Gastrocnemius medialis (tissue), 4 donors: ENCODE data around the gene OSCP1. TPM values are rescaled to one million over a fixed set of nuclear protein-coding genes. Genes with fewer than 3 reads are reported as not detected.

Source experiments
- ATAC-seq, 2 donors: fragments of 150-250 bp; one replicate each; pipeline ENCODE4 v1.9.1; 2016
- DNase-seq, 2 donors: peaks; one replicate each; pipeline ENCODE4 v3.0.0-alpha.2; 2019
- H3K27ac ChIP-seq, 4 donors: fragments of 200-600 bp; sonication (generic); 1 replicate in 1 of 4; 2 replicates in 3 of 4; pipeline ENCODE4 v1.5.1; 2016 to 2018; ENCODE audit warnings: mild to moderate bottlenecking in 2 of 4, moderate library complexity in 1 of 4
- H3K27me3 ChIP-seq, 3 donors: fragments of 200-600 bp; sonication (generic) in 2 of 3; 1 replicate in 1 of 3; 2 replicates in 2 of 3; pipeline versions ENCODE4 v1.5.1 to v1.6.0; 2016 to 2019; ENCODE audit warnings: mild to moderate bottlenecking in 1 of 3, moderate library complexity in 1 of 3
- H3K36me3 ChIP-seq, 2 donors: fragments of 200-600 bp; sonication (generic) in 1 of 2; one replicate each; pipeline ENCODE4 v1.5.1; 2017 to 2018
- H3K4me1 ChIP-seq, 2 donors: fragments of 200-600 bp; sonication (generic) in 1 of 2; one replicate each; pipeline ENCODE4 v1.5.1; 2016 to 2017; ENCODE audit warnings: mild to moderate bottlenecking in 2 of 2
- H3K4me3 ChIP-seq, 4 donors: fragments of 200-600 bp; sonication (generic) in 3 of 4; 1 replicate in 1 of 4; 2 replicates in 3 of 4; pipeline ENCODE4 v1.5.1; 2016 to 2019; ENCODE audit warnings: mild to moderate bottlenecking in 2 of 4
- H3K9me3 ChIP-seq, 3 donors: fragments of 200-600 bp; sonication (generic) in 2 of 3; 1 replicate in 1 of 3; 2 replicates in 2 of 3; pipeline ENCODE4 v1.5.1; 2016 to 2019
- CTCF ChIP-seq, 5 experiments: fragments of 450-650 bp in 3 of 5; fragments of 200-600 bp in 2 of 5; sonication (generic) in 2 of 5; IDR thresholded peaks in 4 of 5; conservative IDR thresholded peaks in 1 of 5; 1 replicate in 4 of 5; 2 replicates in 1 of 5; pipeline ENCODE4 v1.5.1; 2016 to 2019; ENCODE audit warnings: antibody characterized with exemption in 5 of 5, mild to moderate bottlenecking in 3 of 5, moderate library complexity in 3 of 5
- POLR2A ChIP-seq, 2 donors: fragments of 450-650 bp; IDR thresholded peaks; one replicate each; pipeline ENCODE4 v1.6.1; 2017; ENCODE audit warnings: antibody characterized with exemption in 2 of 2, mild to moderate bottlenecking in 2 of 2, moderate library complexity in 2 of 2
- in situ Hi-C, 4 donors: fragments of 200-750 bp; cut with MboI; loops; one replicate each; pipeline versions ENCODE4 v1.15.0 to v1.8.0; 2017; ENCODE audit warnings: low sequenced_read_pairs in 4 of 4
- intact Hi-C: fragments of 100-400 bp; cut with DNase I; formaldehyde crosslinking; loops from one replicate; pipeline ENCODE4 v1.15.1; 2023; ENCODE audit warnings: low total_unique reads
- total RNA-seq, 4 donors: library from RNA; depleted of rRNA; stranded (reverse); fragments of >200 nt; gene quantifications; one replicate each; pipeline versions ENCODE4 v1.1.0 to v1.2.3, GENCODE V29; 2016

OSCP1 gene
- total RNA-seq, 4 donors from 2014 or later = 3.3 to 6.7 (median 4.7) TPM

GRCh38 chr1:36397378-36398230, 52.6 kb downstream of the OSCP1 start, which contains the start of gene LSM10:
LSM10 (minus strand) TSS chr1:36397908; CDS start chr1:36394129, 3,779 bp downstream.
- peaks cover 0 to 17% of the 10 kb centered on the region in 2 donors for H3K36me3 ChIP-seq
- peak; percentile 91 for DNase-seq
- intact Hi-C loops (loop anchor here (1.0 kb wide), 1 partner anchor 11 kb away; no protein-coding TSS in a partner anchor), in situ Hi-C loops (no loop called here)
- peak; percentile 95 for ATAC-seq
- peaks cover 14 to 26% of the 10 kb centered on the region in 2 donors for H3K4me1 ChIP-seq
- TF ChIP-seq CTCF (IDR thresholded peaks at IDR 0.05 in 4 of 5, conservative IDR thresholded peaks at IDR 0.05 in 1 of 5) = no peak
- TF ChIP-seq POLR2A (IDR thresholded peaks at IDR 0.05) = peak; percentile 97 to 98
- H3K9me3 ChIP-seq = no peaks in the 10 kb centered on the region
- H3K4me3 ChIP-seq = peak within 1 kb of the TSS; percentile 83 to 97 (median 86)
- H3K27ac ChIP-seq = peak within 1 kb of the TSS; percentile 95 to 99 (median 95)
- no peaks in the 10 kb centered on the region for H3K27me3 ChIP-seq

GRCh38 chr1:36397083-36397377, 53.2 kb downstream of the OSCP1 start:
- in situ Hi-C loops = no loop called here
- no peaks in the 10 kb centered on the region for H3K27me3 ChIP-seq
- peak overlapping the region; percentile 83 to 97 (median 86) for H3K4me3 ChIP-seq
- no peaks in the 10 kb centered on the region for H3K9me3 ChIP-seq
- intact Hi-C loops = loop anchor here (1.0 kb wide), 1 partner anchor 11 kb away; no protein-coding TSS in a partner anchor
- H3K36me3 ChIP-seq = peaks cover 0 to 17% of the 10 kb centered on the region in 2 donors
- TF ChIP-seq POLR2A (IDR thresholded peaks at IDR 0.05) = no peak
- no peak for TF ChIP-seq CTCF (IDR thresholded peaks at IDR 0.05 in 4 of 5, conservative IDR thresholded peaks at IDR 0.05 in 1 of 5)
- H3K4me1 ChIP-seq = peaks cover 17 to 31% of the 10 kb centered on the region in 2 donors
- peak in 1 of 2 donors; percentile 18 for DNase-seq
- H3K27ac ChIP-seq = peak overlapping the region; percentile 95 to 99 (median 95)
- peak in 1 of 2 donors; percentile 74 for ATAC-seq

GRCh38 chr1:36396359-36396758, 53.9 kb downstream of the OSCP1 start:
- Histone ChIP-seq H3K36me3 (peaks cover 0 to 20% of the 10 kb centered on the region in 2 donors), H3K27me3 (no peaks in the 10 kb centered on the region), H3K4me1 (peaks cover 24 to 38% of the 10 kb centered on the region in 2 donors), H3K27ac (peak overlapping the region; percentile 95 to 99 (median 95)), H3K4me3 (peak overlapping the region in 1 of 4 donors; percentile 89), H3K9me3 (no peaks in the 10 kb centered on the region)
- intact Hi-C loops (no loop called here), in situ Hi-C loops (no loop called here)
- no peak for TF ChIP-seq POLR2A (IDR thresholded peaks at IDR 0.05)
- TF ChIP-seq CTCF (IDR thresholded peaks at IDR 0.05 in 4 of 5, conservative IDR thresholded peaks at IDR 0.05 in 1 of 5) = no peak
- DNase-seq = no peak
- ATAC-seq = no peak

- in situ Hi-C loops = no loop called here
- Histone ChIP-seq H3K27me3 (no peaks in the 10 kb centered on the region), H3K4me1 (peaks cover 41 to 61% of the 10 kb centered on the region in 2 donors), H3K9me3 (no peaks in the 10 kb centered on the region), H3K27ac (peak overlapping the region in 3 of 4 donors; percentile 95 to 97 (median 97)), H3K4me3 (no peak overlapping the region), H3K36me3 (peaks cover 0 to 27% of the 10 kb centered on the region in 2 donors)
- DNase-seq (no peak), ATAC-seq (no peak)
- no peak for TF ChIP-seq CTCF (IDR thresholded peaks at IDR 0.05 in 4 of 5, conservative IDR thresholded peaks at IDR 0.05 in 1 of 5)
- TF ChIP-seq POLR2A (IDR thresholded peaks at IDR 0.05) = no peak
- intact Hi-C loops = no loop called here
Measured at GRCh38 chr1:36393686-36394085, 56.6 kb downstream of the OSCP1 start.
